Activated CD4-positive, alpha-beta T cell treated with anti-CD3 and anti-CD28 coated beads, Interleukin-2, amount 10 ng/mL, durations not matched to agents 7 days and 5 days (primary cell): ENCODE data around the gene ZNF493. TPM values are rescaled to one million over a fixed set of nuclear protein-coding genes. Genes with fewer than 3 reads are reported as not detected.

Experiments used
- CTCF ChIA-PET: fragments of 350-600 bp; sonication (Branson Sonifier 250); formaldehyde crosslinking; loops from one replicate; lab custom pipeline; 2021; ENCODE audit warnings: antibody characterized with exemption; lab: Charles Lee
- POLR2A ChIA-PET: fragments of 350-600 bp; sonication (Branson Sonifier 250); formaldehyde crosslinking; loops from one replicate; lab custom pipeline; 2021; ENCODE audit warnings: antibody characterized with exemption; lab: Charles Lee
- DNase-seq: peaks from one replicate; pipeline ENCODE4 v3.0.0-alpha.2; 2020
- H3K27ac Mint-ChIP-seq: one replicate; pipeline ENCODE4 v1.8.0; 2021; ENCODE audit warnings: mild to moderate bottlenecking, moderate library complexity, mixed read lengths
- H3K27me3 Mint-ChIP-seq: one replicate; pipeline ENCODE4 v1.8.0; 2021; ENCODE audit warnings: mixed read lengths
- H3K36me3 Mint-ChIP-seq: one replicate; pipeline ENCODE4 v1.8.0; 2021; ENCODE audit warnings: low read depth, mixed read lengths
- H3K4me1 Mint-ChIP-seq: one replicate; pipeline ENCODE4 v1.8.0; 2021; ENCODE audit warnings: mixed read lengths
- H3K4me3 Mint-ChIP-seq: one replicate; pipeline ENCODE4 v1.8.0; 2021; ENCODE audit warnings: mild to moderate bottlenecking, moderate library complexity, mixed read lengths
- H3K9me3 Mint-ChIP-seq: one replicate; pipeline ENCODE4 v1.8.0; 2021; ENCODE audit warnings: mixed read lengths
- total RNA-seq, 2 experiments: library from RNA; stranded (reverse); gene quantifications; one replicate each; pipeline ENCODE4 v1.2.3, GENCODE V29; 2021

ZNF493 gene
- total RNA-seq, 2 experiments from 2014 or later: 22.7 to 23.3 TPM

GRCh38 chr19:21430675-21431074 is 33.7 kb downstream of the ZNF493 start:
- no peak overlapping the region for H3K4me3 Mint-ChIP-seq
- no peak for DNase-seq
- POLR2A ChIA-PET: no interaction called here
- peaks cover 56% of the 10 kb centered on the region for H3K9me3 Mint-ChIP-seq
- no peaks in the 10 kb centered on the region for H3K27me3 Mint-ChIP-seq
- no peaks in the 10 kb centered on the region for H3K4me1 Mint-ChIP-seq
- CTCF ChIA-PET: no interaction called here
- H3K27ac Mint-ChIP-seq: no peak overlapping the region
- no peaks in the 10 kb centered on the region for H3K36me3 Mint-ChIP-seq

- H3K4me3 Mint-ChIP-seq: no peak overlapping the region
- peaks cover 56% of the 10 kb centered on the region for H3K9me3 Mint-ChIP-seq
- CTCF ChIA-PET: no interaction called here
These were observed 35.7 kb downstream of the ZNF493 start for GRCh38 chr19:21432590-21432989.

GRCh38 chr19:21434516-21434915 is 37.6 kb downstream of the ZNF493 start:
- DNase-seq: no peak
- POLR2A ChIA-PET: no interaction called here

More at GRCh38 chr19:21432590-21432989, 35.7 kb downstream of the ZNF493 start:
- POLR2A ChIA-PET: no interaction called here
- no peak for DNase-seq
- Mint-ChIP-seq H3K27ac (no peak overlapping the region), H3K4me1 (no peaks in the 10 kb centered on the region), H3K27me3 (no peaks in the 10 kb centered on the region), H3K36me3 (no peaks in the 10 kb centered on the region)

GRCh38 chr19:21434967-21435544 is 38.1 kb downstream of the ZNF493 start:
- no peak overlapping the region for H3K4me3 Mint-ChIP-seq
- H3K27ac Mint-ChIP-seq: no peak overlapping the region
- H3K9me3 Mint-ChIP-seq: peaks cover 62% of the 10 kb centered on the region
- H3K4me1 Mint-ChIP-seq: no peaks in the 10 kb centered on the region
- ChIA-PET CTCF (no interaction called here), POLR2A (interaction anchor here (0.6 kb wide), 1 partner anchor 313 kb away, joined by 3 read pairs; no protein-coding TSS in a partner anchor)
- no peaks in the 10 kb centered on the region for H3K36me3 Mint-ChIP-seq
- DNase-seq: no peak
- no peaks in the 10 kb centered on the region for H3K27me3 Mint-ChIP-seq

More at GRCh38 chr19:21434516-21434915, 37.6 kb downstream of the ZNF493 start:
- no peak overlapping the region for H3K27ac Mint-ChIP-seq
- no peaks in the 10 kb centered on the region for H3K4me1 Mint-ChIP-seq
- no peak overlapping the region for H3K4me3 Mint-ChIP-seq
- CTCF ChIA-PET: no interaction called here
- no peaks in the 10 kb centered on the region for H3K36me3 Mint-ChIP-seq
- peaks cover 62% of the 10 kb centered on the region for H3K9me3 Mint-ChIP-seq
- H3K27me3 Mint-ChIP-seq: no peaks in the 10 kb centered on the region

- Mint-ChIP-seq H3K36me3 (no peaks in the 10 kb centered on the region), H3K9me3 (peaks cover 44% of the 10 kb centered on the region), H3K4me1 (no peaks in the 10 kb centered on the region), H3K27me3 (no peaks in the 10 kb centered on the region), H3K4me3 (no peak overlapping the region), H3K27ac (no peak overlapping the region)
- CTCF ChIA-PET: no interaction called here
- POLR2A ChIA-PET: interaction anchor here (0.7 kb wide), 1 partner anchor 65 kb away, joined by 3 read pairs; no protein-coding TSS in a partner anchor
- DNase-seq: no peak
These were observed 42.3 kb downstream of the ZNF493 start for GRCh38 chr19:21439201-21439751.

- H3K36me3 Mint-ChIP-seq: no peaks in the 10 kb centered on the region
- DNase-seq: no peak
- H3K4me1 Mint-ChIP-seq: no peaks in the 10 kb centered on the region
- POLR2A ChIA-PET: no interaction called here
- CTCF ChIA-PET: no interaction called here
- H3K4me3 Mint-ChIP-seq: no peak overlapping the region
- no peak overlapping the region for H3K27ac Mint-ChIP-seq
- H3K27me3 Mint-ChIP-seq: no peaks in the 10 kb centered on the region
- H3K9me3 Mint-ChIP-seq: peaks cover 42% of the 10 kb centered on the region
These were observed 43.4 kb downstream of the ZNF493 start for GRCh38 chr19:21440321-21440720.

GRCh38 chr19:21451187-21451586 is 54.3 kb downstream of the ZNF493 start:
- ChIA-PET CTCF (interaction anchor here (0.7 kb wide), 1 partner anchor 1360 kb away, joined by 4 read pairs; no protein-coding TSS in a partner anchor), POLR2A (no interaction called here)
- DNase-seq: no peak
- Mint-ChIP-seq H3K27me3 (no peaks in the 10 kb centered on the region), H3K4me1 (no peaks in the 10 kb centered on the region), H3K27ac (no peak overlapping the region), H3K36me3 (peaks cover 25% of the 10 kb centered on the region), H3K4me3 (no peak overlapping the region), H3K9me3 (peaks cover 42% of the 10 kb centered on the region)

GRCh38 chr19:21454901-21455300 is 58.0 kb downstream of the ZNF493 start:
- no peak for DNase-seq
- peaks cover 25% of the 10 kb centered on the region for H3K36me3 Mint-ChIP-seq
- H3K4me3 Mint-ChIP-seq: no peak overlapping the region
- no peaks in the 10 kb centered on the region for H3K27me3 Mint-ChIP-seq
- peaks cover 30% of the 10 kb centered on the region for H3K9me3 Mint-ChIP-seq
- H3K4me1 Mint-ChIP-seq: no peaks in the 10 kb centered on the region
- H3K27ac Mint-ChIP-seq: no peak overlapping the region
- CTCF ChIA-PET: no interaction called here
- POLR2A ChIA-PET: no interaction called here

GRCh38 chr19:21460686-21461085 is 63.8 kb downstream of the ZNF493 start:
- H3K4me3 Mint-ChIP-seq: no peak overlapping the region
- H3K27me3 Mint-ChIP-seq: peaks cover 2% of the 10 kb centered on the region
- DNase-seq: no peak
- ChIA-PET CTCF (no interaction called here), POLR2A (interaction anchor here (0.6 kb wide), 1 partner anchor 24 kb away, joined by 3 read pairs; no protein-coding TSS in a partner anchor)
- peaks cover 31% of the 10 kb centered on the region for H3K9me3 Mint-ChIP-seq
- H3K27ac Mint-ChIP-seq: no peak overlapping the region
- H3K36me3 Mint-ChIP-seq: peaks cover 20% of the 10 kb centered on the region
- H3K4me1 Mint-ChIP-seq: peaks cover 5% of the 10 kb centered on the region

- CTCF ChIA-PET: no interaction called here
- peaks cover 2% of the 10 kb centered on the region for H3K27me3 Mint-ChIP-seq
- POLR2A ChIA-PET: no interaction called here
- H3K4me1 Mint-ChIP-seq: peaks cover 5% of the 10 kb centered on the region
- peaks cover 24% of the 10 kb centered on the region for H3K9me3 Mint-ChIP-seq
- no peak for DNase-seq
- H3K4me3 Mint-ChIP-seq: no peak overlapping the region
- peaks cover 18% of the 10 kb centered on the region for H3K36me3 Mint-ChIP-seq
- H3K27ac Mint-ChIP-seq: no peak overlapping the region
These were observed 65.6 kb downstream of the ZNF493 start for GRCh38 chr19:21462540-21462939.

- peak overlapping the region; percentile 81 for H3K4me3 Mint-ChIP-seq
- peaks cover 21% of the 10 kb centered on the region for H3K9me3 Mint-ChIP-seq
- H3K36me3 Mint-ChIP-seq: peaks cover 14% of the 10 kb centered on the region
- peak overlapping the region; percentile 84 for H3K27ac Mint-ChIP-seq
- POLR2A ChIA-PET: interaction anchor here (0.6 kb wide), 1 partner anchor 1858 kb away, joined by 3 read pairs; no protein-coding TSS in a partner anchor
- DNase-seq: peak; percentile 62
- CTCF ChIA-PET: interaction anchor here (0.6 to 0.7 kb wide), 3 partner anchors 116 to 673 kb away, joined by 3 to 4 read pairs (median 4); no protein-coding TSS in a partner anchor
- H3K4me1 Mint-ChIP-seq: peaks cover 5% of the 10 kb centered on the region
- peaks cover 2% of the 10 kb centered on the region for H3K27me3 Mint-ChIP-seq
These were observed 66.6 kb downstream of the ZNF493 start for GRCh38 chr19:21463449-21464105.

- DNase-seq: no peak
- H3K27me3 Mint-ChIP-seq: peaks cover 2% of the 10 kb centered on the region
- peaks cover 20% of the 10 kb centered on the region for H3K9me3 Mint-ChIP-seq
These were observed 69.7 kb downstream of the ZNF493 start for GRCh38 chr19:21466627-21467026.

GRCh38 chr19:21468791-21469190 is 71.9 kb downstream of the ZNF493 start:
- no peaks in the 10 kb centered on the region for H3K27me3 Mint-ChIP-seq

More at GRCh38 chr19:21466627-21467026, 69.7 kb downstream of the ZNF493 start:
- H3K27ac Mint-ChIP-seq: no peak overlapping the region
- H3K36me3 Mint-ChIP-seq: peaks cover 9% of the 10 kb centered on the region
- ChIA-PET POLR2A (no interaction called here), CTCF (interaction anchor here (1.6 kb wide), 1 partner anchor 39 kb away, joined by 5 read pairs; the partner anchor contains the start of gene ZNF429)
- H3K4me1 Mint-ChIP-seq: peaks cover 5% of the 10 kb centered on the region
- no peak overlapping the region for H3K4me3 Mint-ChIP-seq

More at GRCh38 chr19:21468791-21469190, 71.9 kb downstream of the ZNF493 start:
- no peak overlapping the region for H3K27ac Mint-ChIP-seq
- DNase-seq: no peak
- peaks cover under 1% of the 10 kb centered on the region for H3K4me1 Mint-ChIP-seq
- H3K36me3 Mint-ChIP-seq: peaks cover 3% of the 10 kb centered on the region
- CTCF ChIA-PET: interaction anchor here (1.0 kb wide), 1 partner anchor 12 kb away, joined by 3 read pairs; no protein-coding TSS in a partner anchor
- POLR2A ChIA-PET: no interaction called here
- no peak overlapping the region for H3K4me3 Mint-ChIP-seq
- peaks cover 10% of the 10 kb centered on the region for H3K9me3 Mint-ChIP-seq
